Lower leg skin (tissue), 3 donors: Measurements from ENCODE around the gene PLCD3.

Source experiments
- CTCF ChIP-seq, 3 donors: fragments of 450-650 bp; IDR thresholded peaks; one replicate each; pipeline ENCODE4 v1.5.1; 2016; ENCODE audit warnings: antibody characterized with exemption in 3 of 3, mild to moderate bottlenecking in 3 of 3, moderate library complexity in 2 of 3
- POLR2A ChIP-seq, 2 donors: fragments of 450-650 bp; IDR thresholded peaks; one replicate each; pipeline ENCODE4 v1.6.1; 2016 to 2017; ENCODE audit warnings: antibody characterized with exemption in 2 of 2, mild to moderate bottlenecking in 1 of 2, moderate library complexity in 1 of 2

- TF ChIP-seq CTCF (IDR thresholded peaks at IDR 0.05) (no peak), POLR2A (IDR thresholded peaks at IDR 0.05) (no peak)
Observed at GRCh38 chr17:45098081-45098868, 34.0 kb downstream of the PLCD3 start.
